Stimulated activated CD4-positive, alpha-beta T cell treated with anti-CD3 and anti-CD28 coated beads, Interleukin-15, amount 100 ng/mL, for 48 hours (primary cell): Measurements from ENCODE around the gene MOK.

ENCODE experiments used
- DNase-seq, 2 donors: peaks; one replicate each; pipeline ENCODE4 v3.0.0-alpha.2; 2020; ENCODE audit warnings: low read depth in 2 of 2

The MOK gene

GRCh38 chr14:102283631-102284129, 21.3 kb downstream of the MOK start:
- no peak for DNase-seq

GRCh38 chr14:102282751-102283465, 22.1 kb downstream of the MOK start:
- DNase-seq, result no peak

GRCh38 chr14:102280376-102280962, 24.5 kb downstream of the MOK start:
- no peak for DNase-seq

- peak in 1 of 2 donors; percentile 36 for DNase-seq
These were observed 25.1 kb downstream of the MOK start for GRCh38 chr14:102279688-102280348.

- DNase-seq, result no peak
These were observed 25.7 kb downstream of the MOK start for GRCh38 chr14:102279282-102279681.

GRCh38 chr14:102278631-102278935, 26.4 kb downstream of the MOK start:
- no peak for DNase-seq

- DNase-seq, result no peak
These were observed 26.9 kb downstream of the MOK start for GRCh38 chr14:102277874-102278630.

GRCh38 chr14:102275866-102276265, 29.1 kb downstream of the MOK start:
- DNase-seq, result no peak

GRCh38 chr14:102272392-102272791, 32.6 kb downstream of the MOK start:
- DNase-seq, result no peak

- DNase-seq, result no peak
These were observed 40.2 kb downstream of the MOK start for GRCh38 chr14:102264775-102265174.

- DNase-seq, result no peak
These were observed 40.6 kb downstream of the MOK start for GRCh38 chr14:102264355-102264754.

GRCh38 chr14:102262929-102263462, 42.0 kb downstream of the MOK start:
- DNase-seq, result no peak

GRCh38 chr14:102258136-102258535, 46.8 kb downstream of the MOK start:
- DNase-seq, result no peak

GRCh38 chr14:102256716-102257115, 48.2 kb downstream of the MOK start:
- no peak for DNase-seq

- DNase-seq, result no peak
These were observed 49.4 kb downstream of the MOK start for GRCh38 chr14:102255401-102256190.

- DNase-seq, result no peak
These were observed 51.8 kb downstream of the MOK start for GRCh38 chr14:102252834-102253801.

- no peak for DNase-seq
These were observed 53.8 kb downstream of the MOK start for GRCh38 chr14:102251161-102251560.

- no peak for DNase-seq
These were observed 54.3 kb downstream of the MOK start for GRCh38 chr14:102250636-102251035.

- no peak for DNase-seq
These were observed 55.0 kb downstream of the MOK start for GRCh38 chr14:102249981-102250380.

GRCh38 chr14:102249041-102249440, 55.9 kb downstream of the MOK start:
- no peak for DNase-seq
